Coronary artery (tissue), 2 donors: ENCODE measurements around the gene FRMPD2.
A peak's percentile ranks its signal among the peaks of the same experiment; 100 is the strongest.
"Not testable (repeated sequence)": the region's sequence is repeated elsewhere in the genome, so short reads cannot be mapped to it uniquely, and the experiment has no call there.

Experiments used
- DNase-seq: peaks from one replicate; pipeline ENCODE4 v3.0.0-alpha.2; 2017; ENCODE audit warnings: low spot score
- H3K27ac ChIP-seq, 2 donors: fragments of 200-600 bp; sonication (generic); one replicate each; pipeline ENCODE4 v1.5.1; 2016 to 2019
- H3K4me3 ChIP-seq: fragments of 200-600 bp; sonication (generic); 2 replicates; pipeline ENCODE4 v1.5.1; 2016; ENCODE audit warnings: mild to moderate bottlenecking, moderate library complexity
- TF ChIP-seq, protein P1 (sequence below): fragments of 200-600 bp; sonication (generic); IDR thresholded peaks from one replicate; pipeline ENCODE4 v1.5.1; 2019; ENCODE audit warnings: antibody characterized with exemption

FRMPD2 gene

DNA sequence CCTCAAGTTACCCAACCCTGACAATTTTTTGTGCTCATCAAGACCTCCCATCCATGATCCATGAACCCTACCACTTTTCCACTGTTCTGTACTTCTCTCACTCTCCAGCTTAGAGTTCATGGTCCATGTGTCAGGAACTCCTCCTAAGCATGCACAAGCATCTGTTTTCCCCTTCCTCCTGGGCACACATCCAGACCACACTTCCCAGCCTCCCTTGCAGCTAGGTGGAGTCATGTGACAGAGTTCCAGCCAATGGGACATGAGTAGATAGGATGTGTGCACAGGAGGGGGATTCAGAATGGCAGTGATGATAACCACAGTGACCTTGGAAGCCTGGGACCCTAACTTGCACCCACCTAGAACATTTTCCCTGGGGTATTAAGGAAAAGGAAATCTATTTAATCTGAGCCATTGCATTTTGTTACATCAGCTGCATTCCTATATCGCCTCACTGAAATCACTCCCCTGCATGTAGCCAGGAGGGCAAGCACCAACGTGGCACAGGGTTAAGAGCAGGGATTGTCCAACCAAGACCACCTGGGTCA lies 9.6 kb upstream of the FRMPD2 start:
- H3K4me3 ChIP-seq, result no peak overlapping the region
- H3K27ac ChIP-seq, result no peak overlapping the region
- TF ChIP-seq, protein P1, sequence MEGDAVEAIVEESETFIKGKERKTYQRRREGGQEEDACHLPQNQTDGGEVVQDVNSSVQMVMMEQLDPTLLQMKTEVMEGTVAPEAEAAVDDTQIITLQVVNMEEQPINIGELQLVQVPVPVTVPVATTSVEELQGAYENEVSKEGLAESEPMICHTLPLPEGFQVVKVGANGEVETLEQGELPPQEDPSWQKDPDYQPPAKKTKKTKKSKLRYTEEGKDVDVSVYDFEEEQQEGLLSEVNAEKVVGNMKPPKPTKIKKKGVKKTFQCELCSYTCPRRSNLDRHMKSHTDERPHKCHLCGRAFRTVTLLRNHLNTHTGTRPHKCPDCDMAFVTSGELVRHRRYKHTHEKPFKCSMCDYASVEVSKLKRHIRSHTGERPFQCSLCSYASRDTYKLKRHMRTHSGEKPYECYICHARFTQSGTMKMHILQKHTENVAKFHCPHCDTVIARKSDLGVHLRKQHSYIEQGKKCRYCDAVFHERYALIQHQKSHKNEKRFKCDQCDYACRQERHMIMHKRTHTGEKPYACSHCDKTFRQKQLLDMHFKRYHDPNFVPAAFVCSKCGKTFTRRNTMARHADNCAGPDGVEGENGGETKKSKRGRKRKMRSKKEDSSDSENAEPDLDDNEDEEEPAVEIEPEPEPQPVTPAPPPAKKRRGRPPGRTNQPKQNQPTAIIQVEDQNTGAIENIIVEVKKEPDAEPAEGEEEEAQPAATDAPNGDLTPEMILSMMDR, result no peak
- DNase-seq, result peak; percentile 46

DNA sequence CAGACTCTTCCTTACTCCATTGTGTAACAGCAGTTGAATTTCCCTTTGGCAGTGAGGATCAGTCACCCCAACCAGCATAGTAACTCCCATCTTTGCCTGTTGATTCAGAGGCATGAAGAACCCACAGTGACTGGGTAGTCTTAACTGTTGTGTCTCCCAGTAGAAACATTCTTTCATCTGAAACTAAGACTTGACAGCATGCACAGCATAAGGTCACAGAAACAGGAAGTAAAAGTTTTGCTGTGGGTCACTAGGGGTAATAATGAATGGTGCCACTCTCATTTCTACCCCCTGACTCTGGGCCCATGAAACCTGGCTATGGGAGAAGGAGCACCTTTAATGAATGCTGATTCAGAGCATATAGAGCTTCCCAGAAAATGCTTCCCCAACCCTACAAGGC lies 8.3 kb upstream of the FRMPD2 start:
- TF ChIP-seq, protein P1, result no peak
- H3K27ac ChIP-seq, result no peak overlapping the region
- no peak for DNase-seq
- no peak overlapping the region for H3K4me3 ChIP-seq

GRCh38 chr10:48281697-48282096 lies 7.2 kb upstream of the FRMPD2 start:
- not testable (repeated sequence) for H3K4me3 ChIP-seq, H3K27ac ChIP-seq, DNase-seq

GRCh38 chr10:48279081-48279751 lies 4.7 kb upstream of the FRMPD2 start:
- TF ChIP-seq, protein P1, result no peak
- Histone ChIP-seq H3K4me3 (no peak overlapping the region), H3K27ac (no peak overlapping the region)
- no peak for DNase-seq

DNA sequence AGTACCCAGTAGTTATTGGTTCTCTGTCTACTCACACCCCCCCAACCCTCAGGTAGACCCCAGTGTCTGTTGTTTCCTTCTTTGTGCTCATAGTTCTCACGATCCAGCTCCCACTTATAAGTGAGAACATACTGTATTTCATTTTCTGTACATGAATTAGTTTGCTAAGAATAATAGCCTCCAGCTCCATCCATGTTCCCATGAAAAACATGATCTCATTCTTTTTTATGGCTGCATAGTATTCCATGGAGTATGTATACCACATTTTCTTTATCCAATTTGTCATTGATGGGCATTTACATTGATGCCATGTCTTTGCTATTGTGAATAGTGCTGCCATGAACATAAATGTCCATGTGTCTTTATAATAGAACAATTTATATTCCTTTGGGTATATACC lies 2.6 kb upstream of the FRMPD2 start:
- DNase-seq, result no peak
- TF ChIP-seq, protein P1, result no peak
- Histone ChIP-seq H3K4me3 (no peak overlapping the region), H3K27ac (no peak overlapping the region)

- TF ChIP-seq, protein P1, result no peak
- no peak overlapping the region for H3K4me3 ChIP-seq
- H3K27ac ChIP-seq, result no peak overlapping the region
- DNase-seq, result no peak
Measured at GRCh38 chr10:48273741-48274140, 755 bp downstream of the FRMPD2 start.

DNA sequence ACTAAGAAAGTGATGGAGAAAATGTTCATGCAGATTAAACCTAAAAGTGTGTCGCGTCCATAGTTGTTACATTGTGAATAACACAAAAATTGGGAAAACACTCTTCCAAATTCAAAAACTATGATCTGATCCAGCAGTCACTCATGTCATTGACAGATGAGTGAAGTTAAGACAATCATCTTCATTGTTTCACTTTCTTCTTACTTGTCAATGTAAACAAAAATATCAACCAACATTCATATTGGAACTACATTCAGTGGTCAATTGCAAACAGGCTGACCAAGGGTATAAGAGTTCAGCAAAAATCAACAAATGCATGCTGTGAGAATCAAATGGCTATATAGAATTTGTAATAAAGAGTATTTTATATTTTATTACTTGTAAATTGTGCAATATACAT lies 1.8 kb downstream of the FRMPD2 start:
- DNase-seq, result no peak
- Histone ChIP-seq H3K4me3 (no peak overlapping the region), H3K27ac (no peak overlapping the region)
- TF ChIP-seq, protein P1, result no peak
